ENCODE results near the gene CRTC2. TPM values are rescaled to one million over a fixed set of nuclear protein-coding genes. Genes with fewer than 3 reads are reported as not detected.
A peak's percentile ranks its signal among the peaks of the same experiment; 100 is the strongest.

Gene CRTC2
- total RNA-seq, 2 donors from 2014 or later, result 22.6 to 92.7 TPM

- Histone ChIP-seq H3K4me1 (ENCODE audit: control insufficient read depth in 1 of 2, low read depth in 2 of 2) (peaks cover 14 to 24% of the 10 kb centered on the region in 2 donors), H3K36me3 (peaks cover 48% of the 10 kb centered on the region), H3K27me3 (replicated peaks; ENCODE audit: insufficient read depth) (no peaks in the 10 kb centered on the region), H3K9me3 (no peaks in the 10 kb centered on the region), H3K4me3 (peak overlapping the region; percentile 94), H3K27ac (peak overlapping the region; percentile 93 to 95)
- ATAC-seq (ENCODE audit: insufficient number of reproducible peaks, low FRiP score, low read depth) (peak; percentile 53), DNase-seq (ENCODE audit: low spot score) (peak; percentile 44)
- no peak for TF ChIP-seq CTCF (IDR thresholded peaks at IDR 0.05)
These were observed 12.4 kb downstream of the CRTC2 start for GRCh38 chr1:153945795-153946621.

GRCh38 chr1:153945131-153945794, 13.1 kb downstream of the CRTC2 start:
- Histone ChIP-seq H3K27me3 (replicated peaks; ENCODE audit: insufficient read depth) (no peaks in the 10 kb centered on the region), H3K4me1 (ENCODE audit: control insufficient read depth in 1 of 2, low read depth in 2 of 2) (peaks cover 14 to 24% of the 10 kb centered on the region in 2 donors), H3K4me3 (peak overlapping the region; percentile 94), H3K9me3 (no peaks in the 10 kb centered on the region), H3K27ac (peak overlapping the region; percentile 93 to 95), H3K36me3 (peaks cover 41% of the 10 kb centered on the region)
- DNase-seq (ENCODE audit: low spot score) (no peak), ATAC-seq (ENCODE audit: insufficient number of reproducible peaks, low FRiP score, low read depth) (peak; percentile 34)
- TF ChIP-seq CTCF (IDR thresholded peaks at IDR 0.05), result no peak

- no peak for ATAC-seq (ENCODE audit: insufficient number of reproducible peaks, low FRiP score, low read depth)
- Histone ChIP-seq H3K27me3 (replicated peaks; ENCODE audit: insufficient read depth) (no peaks in the 10 kb centered on the region), H3K27ac (peak overlapping the region; percentile 93 to 95), H3K4me3 (peak overlapping the region; percentile 94), H3K9me3 (no peaks in the 10 kb centered on the region), H3K36me3 (peaks cover 39% of the 10 kb centered on the region), H3K4me1 (ENCODE audit: control insufficient read depth in 1 of 2, low read depth in 2 of 2) (peaks cover 14 to 24% of the 10 kb centered on the region in 2 donors)
- no peak for DNase-seq (ENCODE audit: low spot score)
- no peak for TF ChIP-seq CTCF (IDR thresholded peaks at IDR 0.05)
These were observed 13.6 kb downstream of the CRTC2 start for GRCh38 chr1:153944827-153945117.

- peak overlapping the region; percentile 94 for H3K4me3 ChIP-seq
- no peak for TF ChIP-seq CTCF (IDR thresholded peaks at IDR 0.05)
- H3K4me1 ChIP-seq (ENCODE audit: control insufficient read depth in 1 of 2, low read depth in 2 of 2), result peaks cover 14 to 24% of the 10 kb centered on the region in 2 donors
- H3K27me3 ChIP-seq (replicated peaks; ENCODE audit: insufficient read depth), result no peaks in the 10 kb centered on the region
- DNase-seq (ENCODE audit: low spot score), result no peak
- ATAC-seq (ENCODE audit: insufficient number of reproducible peaks, low FRiP score, low read depth), result no peak
- peaks cover 41% of the 10 kb centered on the region for H3K36me3 ChIP-seq
- H3K27ac ChIP-seq, result peak overlapping the region; percentile 93 to 95
- no peaks in the 10 kb centered on the region for H3K9me3 ChIP-seq
These were observed 14.2 kb downstream of the CRTC2 start for GRCh38 chr1:153944005-153944826.

Measured in thoracic aorta (tissue), 2 donors.